Panc1 (cell line): ENCODE measurements around the gene TBC1D22A. TPM values are rescaled to one million over a fixed set of nuclear protein-coding genes. Genes with fewer than 3 reads are reported as not detected.
"Not testable (repeated sequence)": the region's sequence is repeated elsewhere in the genome, so short reads cannot be mapped to it uniquely, and the experiment has no call there.

Experiments used
- ATAC-seq: fragments of 200-7000 bp; cut with Tn5 transposase; 2 replicates; pipeline ENCODE4 v1.9.1; 2020; ENCODE audit warnings: mild to moderate bottlenecking, moderate library complexity
- BruUV-seq: library from RNA; stranded (reverse); fragments of 400-500 nt; replicated peaks from 2 replicates; lab custom pipeline; 2021; lab: Mats Ljungman, UMichigan
- CTCF ChIA-PET: fragments of 300-600 bp; sonication (Branson Sonifier 250); formaldehyde crosslinking; loops from one replicate; lab custom pipeline; 2022; ENCODE audit warnings: antibody characterized with exemption; lab: Charles Lee
- POLR2A ChIA-PET: fragments of 300-600 bp; sonication (Branson Sonifier 250); formaldehyde crosslinking; loops from one replicate; lab custom pipeline; 2022; ENCODE audit warnings: antibody characterized with exemption; lab: Charles Lee
- DNase-seq: peaks from one replicate; pipeline ENCODE4 v3.0.0-alpha.2; 2010; ENCODE audit warnings: low read depth, low spot score
- H3K27ac ChIP-seq: 2 replicates; pipeline ENCODE4 v1.5.1; 2011; ENCODE audit warnings: mild to moderate bottlenecking, low read length, inconsistent platforms
- H3K27me3 ChIP-seq: fragments of 200-500 bp; sonication (Bioruptor generic); 2 replicates; pipeline ENCODE4 v1.6.0; 2014; ENCODE audit warnings: low read length, inconsistent platforms; ENCODE audit not compliant: control insufficient read depth, insufficient read depth
- H3K36me3 ChIP-seq: fragments of 200-500 bp; sonication (Bioruptor generic); 2 replicates; pipeline ENCODE4 v1.5.1; 2014; ENCODE audit warnings: inconsistent platforms, mild to moderate bottlenecking, low read length, moderate library complexity; ENCODE audit not compliant: control insufficient read depth, insufficient read depth
- H3K4me1 ChIP-seq: 2 replicates; pipeline ENCODE4 v1.5.1; 2011; ENCODE audit warnings: inconsistent platforms, mild to moderate bottlenecking, low read length, moderate library complexity; ENCODE audit not compliant: control insufficient read depth, insufficient read depth
- H3K4me3 ChIP-seq, 2 experiments: 2 replicates each; pipeline ENCODE4 v1.5.1; 2011 to 2012; ENCODE audit warnings: low read depth in 2 of 2, low read length in 2 of 2, mild to moderate bottlenecking in 2 of 2, inconsistent platforms in 1 of 2, moderate library complexity in 1 of 2
- H3K9me3 ChIP-seq: fragments of 200-500 bp; sonication (Bioruptor generic); 2 replicates; pipeline ENCODE4 v1.5.1; 2014; ENCODE audit warnings: low read depth, mild to moderate bottlenecking, inconsistent platforms, low read length, moderate library complexity; ENCODE audit not compliant: control insufficient read depth, insufficient read depth
- POLR2AphosphoS5 ChIP-seq: IDR thresholded peaks from 2 replicates; pipeline ENCODE4 v1.6.1; 2012; ENCODE audit warnings: mild to moderate bottlenecking, low read depth, low read length, moderate library complexity
- SIN3A ChIP-seq: IDR thresholded peaks from 2 replicates; pipeline ENCODE4 v1.6.1; 2012; ENCODE audit warnings: low read depth, mild to moderate bottlenecking, low read length, moderate library complexity, borderline replicate concordance; ENCODE audit not compliant: insufficient read depth
- TCF7L2 ChIP-seq: IDR thresholded peaks from 2 replicates; pipeline ENCODE4 v1.6.1; 2011; ENCODE audit warnings: mild to moderate bottlenecking, low read depth, low read length, inconsistent platforms
- in situ Hi-C: cut with HindIII; loops from 2 replicates; pipeline ENCODE4 v1.10.0; 2016; ENCODE audit warnings: low sequenced_read_pairs, low pct_unique_long_range_greater_than_20kb
- intact Hi-C: fragments of 100-400 bp; cut with micrococcal nuclease; formaldehyde crosslinking; loops from one replicate; pipeline ENCODE4 v1.10.0; 2022; ENCODE audit not compliant: unreplicated experiment
- total RNA-seq: library from RNA; stranded (reverse); gene quantifications from one replicate; pipeline ENCODE4 v1.2.1, GENCODE V29; 2021; ENCODE audit not compliant: unreplicated experiment
- TF ChIP-seq, protein P1 (sequence below): fragments of 450-650 bp; IDR thresholded peaks from 2 replicates; pipeline ENCODE4 v1.5.1; 2017; ENCODE audit warnings: mild to moderate bottlenecking
- TF ChIP-seq, protein P2 (sequence below), 2 experiments: IDR thresholded peaks; 2 replicates each; pipeline ENCODE4 v1.6.1; 2011 to 2012; ENCODE audit warnings: low read depth in 2 of 2, control low read depth in 1 of 2, low read length in 1 of 2, mild to moderate bottlenecking in 1 of 2, moderate library complexity in 1 of 2; ENCODE audit not compliant: insufficient read depth in 1 of 2

The TBC1D22A gene
- total RNA-seq, 1 experiment from 2014 or later = 28.7 TPM

DNA sequence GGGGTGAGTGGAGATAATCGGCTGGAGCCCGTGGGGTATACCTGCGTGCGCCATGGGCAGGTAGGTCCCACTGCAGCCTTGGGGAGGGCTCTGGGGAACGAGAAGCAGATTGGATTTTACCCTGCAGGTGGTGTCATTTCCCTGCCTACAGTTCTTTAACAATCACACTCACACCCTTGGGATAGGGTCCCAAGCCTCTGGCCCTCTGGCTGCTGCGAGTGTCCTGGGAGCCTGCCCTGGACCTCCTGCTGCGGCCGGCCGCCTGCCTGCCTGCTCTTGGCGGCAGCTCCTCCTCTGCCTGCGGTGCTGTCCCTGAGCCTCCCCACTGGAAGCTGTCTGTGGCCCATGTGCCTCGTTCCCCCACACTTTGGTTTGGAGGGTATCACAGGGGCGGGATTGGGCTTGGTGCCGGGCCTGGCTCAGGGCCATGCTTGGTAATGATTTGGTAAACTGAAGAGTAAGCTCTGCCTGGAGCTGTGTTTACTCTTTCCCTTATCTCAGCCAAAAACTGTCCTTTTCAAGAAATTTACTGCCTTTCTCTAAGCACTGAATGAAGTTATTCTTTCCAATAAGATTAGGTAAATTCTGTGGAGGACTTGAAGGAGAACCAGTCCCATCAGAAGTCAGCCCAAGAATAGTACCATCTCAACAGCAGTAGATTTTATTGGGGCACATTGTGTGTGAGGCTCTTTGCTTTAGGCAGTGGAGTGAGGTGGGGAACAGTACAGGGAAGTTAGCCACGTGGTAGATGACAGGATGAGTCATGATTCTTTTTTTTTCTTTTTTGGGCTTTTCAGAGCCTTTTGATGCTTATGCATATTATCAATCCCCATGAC lies 53.7 kb downstream of the TBC1D22A start:
- intact Hi-C loops (no loop called here), in situ Hi-C loops (no loop called here)
- Histone ChIP-seq H3K36me3 (no peaks in the 10 kb centered on the region; the same call in 1 of the 2 replicates), H3K9me3 (no peaks in the 10 kb centered on the region), H3K4me3 (no peak overlapping the region), H3K27ac (no peak overlapping the region), H3K27me3 (no peaks in the 10 kb centered on the region), H3K4me1 (peaks cover 5% of the 10 kb centered on the region; the same call in 1 of the 2 replicates)
- TF ChIP-seq POLR2AphosphoS5 (no peak), TCF7L2 (no peak), SIN3A (no peak)
- TF ChIP-seq, protein P1, sequence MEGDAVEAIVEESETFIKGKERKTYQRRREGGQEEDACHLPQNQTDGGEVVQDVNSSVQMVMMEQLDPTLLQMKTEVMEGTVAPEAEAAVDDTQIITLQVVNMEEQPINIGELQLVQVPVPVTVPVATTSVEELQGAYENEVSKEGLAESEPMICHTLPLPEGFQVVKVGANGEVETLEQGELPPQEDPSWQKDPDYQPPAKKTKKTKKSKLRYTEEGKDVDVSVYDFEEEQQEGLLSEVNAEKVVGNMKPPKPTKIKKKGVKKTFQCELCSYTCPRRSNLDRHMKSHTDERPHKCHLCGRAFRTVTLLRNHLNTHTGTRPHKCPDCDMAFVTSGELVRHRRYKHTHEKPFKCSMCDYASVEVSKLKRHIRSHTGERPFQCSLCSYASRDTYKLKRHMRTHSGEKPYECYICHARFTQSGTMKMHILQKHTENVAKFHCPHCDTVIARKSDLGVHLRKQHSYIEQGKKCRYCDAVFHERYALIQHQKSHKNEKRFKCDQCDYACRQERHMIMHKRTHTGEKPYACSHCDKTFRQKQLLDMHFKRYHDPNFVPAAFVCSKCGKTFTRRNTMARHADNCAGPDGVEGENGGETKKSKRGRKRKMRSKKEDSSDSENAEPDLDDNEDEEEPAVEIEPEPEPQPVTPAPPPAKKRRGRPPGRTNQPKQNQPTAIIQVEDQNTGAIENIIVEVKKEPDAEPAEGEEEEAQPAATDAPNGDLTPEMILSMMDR = no peak
- TF ChIP-seq, protein P2, sequence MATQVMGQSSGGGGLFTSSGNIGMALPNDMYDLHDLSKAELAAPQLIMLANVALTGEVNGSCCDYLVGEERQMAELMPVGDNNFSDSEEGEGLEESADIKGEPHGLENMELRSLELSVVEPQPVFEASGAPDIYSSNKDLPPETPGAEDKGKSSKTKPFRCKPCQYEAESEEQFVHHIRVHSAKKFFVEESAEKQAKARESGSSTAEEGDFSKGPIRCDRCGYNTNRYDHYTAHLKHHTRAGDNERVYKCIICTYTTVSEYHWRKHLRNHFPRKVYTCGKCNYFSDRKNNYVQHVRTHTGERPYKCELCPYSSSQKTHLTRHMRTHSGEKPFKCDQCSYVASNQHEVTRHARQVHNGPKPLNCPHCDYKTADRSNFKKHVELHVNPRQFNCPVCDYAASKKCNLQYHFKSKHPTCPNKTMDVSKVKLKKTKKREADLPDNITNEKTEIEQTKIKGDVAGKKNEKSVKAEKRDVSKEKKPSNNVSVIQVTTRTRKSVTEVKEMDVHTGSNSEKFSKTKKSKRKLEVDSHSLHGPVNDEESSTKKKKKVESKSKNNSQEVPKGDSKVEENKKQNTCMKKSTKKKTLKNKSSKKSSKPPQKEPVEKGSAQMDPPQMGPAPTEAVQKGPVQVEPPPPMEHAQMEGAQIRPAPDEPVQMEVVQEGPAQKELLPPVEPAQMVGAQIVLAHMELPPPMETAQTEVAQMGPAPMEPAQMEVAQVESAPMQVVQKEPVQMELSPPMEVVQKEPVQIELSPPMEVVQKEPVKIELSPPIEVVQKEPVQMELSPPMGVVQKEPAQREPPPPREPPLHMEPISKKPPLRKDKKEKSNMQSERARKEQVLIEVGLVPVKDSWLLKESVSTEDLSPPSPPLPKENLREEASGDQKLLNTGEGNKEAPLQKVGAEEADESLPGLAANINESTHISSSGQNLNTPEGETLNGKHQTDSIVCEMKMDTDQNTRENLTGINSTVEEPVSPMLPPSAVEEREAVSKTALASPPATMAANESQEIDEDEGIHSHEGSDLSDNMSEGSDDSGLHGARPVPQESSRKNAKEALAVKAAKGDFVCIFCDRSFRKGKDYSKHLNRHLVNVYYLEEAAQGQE (IDR thresholded peaks at IDR 0.05; ENCODE audit: insufficient read depth in 1 of 2, low read depth in 2 of 2, low read length in 1 of 2) = no peak
- ChIA-PET POLR2A (no interaction called here), CTCF (interaction anchor here (0.6 kb wide), 1 partner anchor 18 kb away, joined by 3 read pairs; no protein-coding TSS in a partner anchor)
- DNase-seq = no peak
- ATAC-seq = no peak
- no TSS peak for BruUV-seq

DNA sequence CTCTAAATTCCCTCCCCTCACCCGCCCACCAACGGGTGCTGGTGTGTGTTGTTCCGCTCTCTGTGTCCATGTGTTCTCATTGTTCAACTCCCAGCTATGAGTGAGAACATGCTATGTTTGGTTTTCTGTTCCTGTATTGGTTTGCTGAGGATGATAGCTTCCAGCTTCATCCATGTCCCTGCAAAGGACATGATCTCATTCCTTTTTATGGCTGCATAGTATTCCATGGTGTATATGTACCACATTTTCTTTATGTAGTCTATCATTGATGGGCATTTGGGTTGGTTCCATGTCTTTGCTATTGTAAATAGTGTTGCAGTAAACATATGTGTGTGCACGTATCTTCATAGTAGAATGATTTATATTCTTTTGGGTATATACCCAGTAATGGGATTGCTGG lies 54.9 kb downstream of the TBC1D22A start:
- H3K27ac ChIP-seq, POLR2A ChIA-PET, H3K36me3 ChIP-seq, H3K27me3 ChIP-seq, ATAC-seq, DNase-seq, H3K9me3 ChIP-seq, H3K4me1 ChIP-seq, BruUV-seq, intact Hi-C loops, H3K4me3 ChIP-seq, in situ Hi-C loops, CTCF ChIA-PET: not testable (repeated sequence)

DNA sequence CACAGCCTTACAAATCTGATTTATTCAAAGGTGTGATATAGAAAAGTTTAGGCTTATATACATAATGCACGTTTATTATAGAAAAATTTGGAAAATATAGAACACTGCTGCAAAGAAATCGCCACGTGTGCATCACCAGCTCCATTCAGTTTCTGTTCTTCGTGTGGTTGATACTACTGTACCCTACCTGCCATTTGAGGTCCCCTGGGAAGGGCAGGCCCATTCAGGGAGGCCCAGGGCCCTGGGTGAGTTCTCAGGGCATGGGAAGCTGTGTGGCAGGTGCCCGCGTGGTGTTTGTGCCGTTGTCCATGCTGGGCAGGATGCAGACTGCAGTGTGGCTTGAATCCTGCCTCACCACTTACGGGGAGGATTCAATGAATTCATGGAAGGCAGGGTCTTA lies 60.8 kb downstream of the TBC1D22A start:
- H3K36me3 ChIP-seq = no peaks in the 10 kb centered on the region
- in situ Hi-C loops = no loop called here
- no peaks in the 10 kb centered on the region for H3K4me1 ChIP-seq
- H3K27ac ChIP-seq = no peak overlapping the region
- ATAC-seq (no peak), DNase-seq (no peak)
- BruUV-seq = no TSS peak
- no peaks in the 10 kb centered on the region for H3K27me3 ChIP-seq
- no peak overlapping the region for H3K4me3 ChIP-seq
- no peaks in the 10 kb centered on the region for H3K9me3 ChIP-seq
- ChIA-PET CTCF (interaction anchor here (0.6 kb wide), 1 partner anchor 20 kb away, joined by 3 read pairs; no protein-coding TSS in a partner anchor), POLR2A (no interaction called here)
- intact Hi-C loops = no loop called here
- TF ChIP-seq, protein P2 (IDR thresholded peaks at IDR 0.05; ENCODE audit: insufficient read depth in 1 of 2, low read depth in 2 of 2, low read length in 1 of 2) = no peak
- no peak for TF ChIP-seq SIN3A
- TF ChIP-seq, protein P1 = no peak
- no peak for TF ChIP-seq POLR2AphosphoS5
- no peak for TF ChIP-seq TCF7L2
